ENCODE results near the gene APRT. TPM values are rescaled to one million over a fixed set of nuclear protein-coding genes. Genes with fewer than 3 reads are reported as not detected.

Gene APRT
- total RNA-seq, 1 experiment from 2014 or later, result 311 TPM

DNA sequence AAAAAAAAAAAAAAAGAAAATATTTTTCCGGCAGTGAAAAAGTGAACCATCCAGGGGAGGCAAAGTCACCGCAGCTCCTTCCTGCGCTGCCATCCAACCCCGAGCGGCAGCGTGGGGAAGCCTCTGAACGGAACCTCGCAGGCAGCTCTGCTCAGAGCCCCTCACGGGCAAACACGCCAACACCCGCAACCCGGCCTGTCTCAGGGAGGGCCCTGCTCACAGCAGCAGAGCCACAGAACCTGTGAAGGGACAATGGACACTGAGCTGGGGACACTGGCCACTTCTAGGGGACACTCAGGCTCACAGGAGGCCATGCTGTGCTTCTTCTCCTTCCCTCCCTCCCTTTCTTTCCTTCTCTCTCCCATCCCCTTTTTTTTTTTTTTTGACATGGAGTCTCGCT, 21.4 kb upstream of the APRT start:
- intact Hi-C loops (cut with micrococcal nuclease), result no loop called here
- Histone ChIP-seq H3K4me3 (replicated peaks in 1 of 2; ENCODE audit: low read depth in 1 of 2, low read length in 2 of 2) (no peak overlapping the region), H4K20me1 (ENCODE audit: insufficient read depth) (no peaks in the 10 kb centered on the region), H3K9ac (ENCODE audit: low read length) (no peak overlapping the region), H3K4me2 (ENCODE audit: low read length) (no peak overlapping the region), H3K4me1 (ENCODE audit: control insufficient read depth in 1 of 2, insufficient read depth in 2 of 2, low read length in 2 of 2) (peaks cover 0 to 4% of the 10 kb centered on the region in 2 experiments; a peak in 1 of 4 replicates), H3K9me2 (ENCODE audit: insufficient read depth) (no peaks in the 10 kb centered on the region), H3K27ac (ENCODE audit: low read depth, low read length) (no peak overlapping the region), H2AFZ (ENCODE audit: low read depth, low read length, poor library complexity, severe bottlenecking) (no peak overlapping the region), H3K27me3 (ENCODE audit: insufficient read depth, low read length) (no peaks in the 10 kb centered on the region), H3K36me3 (ENCODE audit: control insufficient read depth in 1 of 2, insufficient read depth in 2 of 2, low read length in 2 of 2) (no peaks in the 10 kb centered on the region), H3K9me3 (ENCODE audit: control insufficient read depth in 1 of 2, insufficient read depth in 1 of 2, low read depth in 1 of 2, low read length in 2 of 2) (no peaks in the 10 kb centered on the region), H3K79me2 (ENCODE audit: insufficient read depth, low read length) (no peaks in the 10 kb centered on the region)
- TF ChIP-seq EZH2 (IDR thresholded peaks at IDR 0.05) (no peak), CBX3 (IDR thresholded peaks at IDR 0.05; ENCODE audit: low read depth) (no peak), FOSL1 (IDR thresholded peaks at IDR 0.05; ENCODE audit: low read depth) (no peak), ELF1 (IDR thresholded peaks at IDR 0.05; ENCODE audit: borderline replicate concordance, low read depth) (no peak), SRF (IDR thresholded peaks at IDR 0.05; ENCODE audit: low read depth) (no peak), POLR2AphosphoS5 (IDR thresholded peaks at IDR 0.05; ENCODE audit: low read depth, low read length) (no peak), EGR1 (IDR thresholded peaks at IDR 0.05; ENCODE audit: low read depth) (no peak), YY1 (IDR thresholded peaks at IDR 0.05; ENCODE audit: extremely low read depth, insufficient replicate concordance, low read depth, low read length) (no peak), ZNF274 (IDR thresholded peaks at IDR 0.05; ENCODE audit: low read depth, low read length) (no peak), JUND (IDR thresholded peaks at IDR 0.05) (no peak), ZFX (IDR thresholded peaks at IDR 0.05) (no peak), TCF7L2 (IDR thresholded peaks at IDR 0.05; ENCODE audit: borderline replicate concordance, extremely low read depth, insufficient read depth, insufficient read length) (no peak), POLR2A (IDR thresholded peaks at IDR 0.05; ENCODE audit: borderline replicate concordance, extremely low read depth, insufficient read depth, insufficient read length) (no peak), RAD21 (IDR thresholded peaks at IDR 0.05; ENCODE audit: low read depth) (no peak), CEBPB (IDR thresholded peaks at IDR 0.05; ENCODE audit: low read depth) (no peak)
- TF ChIP-seq, protein P1, sequence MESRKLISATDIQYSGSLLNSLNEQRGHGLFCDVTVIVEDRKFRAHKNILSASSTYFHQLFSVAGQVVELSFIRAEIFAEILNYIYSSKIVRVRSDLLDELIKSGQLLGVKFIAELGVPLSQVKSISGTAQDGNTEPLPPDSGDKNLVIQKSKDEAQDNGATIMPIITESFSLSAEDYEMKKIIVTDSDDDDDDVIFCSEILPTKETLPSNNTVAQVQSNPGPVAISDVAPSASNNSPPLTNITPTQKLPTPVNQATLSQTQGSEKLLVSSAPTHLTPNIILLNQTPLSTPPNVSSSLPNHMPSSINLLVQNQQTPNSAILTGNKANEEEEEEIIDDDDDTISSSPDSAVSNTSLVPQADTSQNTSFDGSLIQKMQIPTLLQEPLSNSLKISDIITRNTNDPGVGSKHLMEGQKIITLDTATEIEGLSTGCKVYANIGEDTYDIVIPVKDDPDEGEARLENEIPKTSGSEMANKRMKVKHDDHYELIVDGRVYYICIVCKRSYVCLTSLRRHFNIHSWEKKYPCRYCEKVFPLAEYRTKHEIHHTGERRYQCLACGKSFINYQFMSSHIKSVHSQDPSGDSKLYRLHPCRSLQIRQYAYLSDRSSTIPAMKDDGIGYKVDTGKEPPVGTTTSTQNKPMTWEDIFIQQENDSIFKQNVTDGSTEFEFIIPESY (IDR thresholded peaks at IDR 0.05; ENCODE audit: extremely low read depth, insufficient replicate concordance, low read length), result no peak
- TF ChIP-seq, protein P2, sequence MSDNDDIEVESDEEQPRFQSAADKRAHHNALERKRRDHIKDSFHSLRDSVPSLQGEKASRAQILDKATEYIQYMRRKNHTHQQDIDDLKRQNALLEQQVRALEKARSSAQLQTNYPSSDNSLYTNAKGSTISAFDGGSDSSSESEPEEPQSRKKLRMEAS (IDR thresholded peaks at IDR 0.05), result no peak
- TF ChIP-seq, protein P3, sequence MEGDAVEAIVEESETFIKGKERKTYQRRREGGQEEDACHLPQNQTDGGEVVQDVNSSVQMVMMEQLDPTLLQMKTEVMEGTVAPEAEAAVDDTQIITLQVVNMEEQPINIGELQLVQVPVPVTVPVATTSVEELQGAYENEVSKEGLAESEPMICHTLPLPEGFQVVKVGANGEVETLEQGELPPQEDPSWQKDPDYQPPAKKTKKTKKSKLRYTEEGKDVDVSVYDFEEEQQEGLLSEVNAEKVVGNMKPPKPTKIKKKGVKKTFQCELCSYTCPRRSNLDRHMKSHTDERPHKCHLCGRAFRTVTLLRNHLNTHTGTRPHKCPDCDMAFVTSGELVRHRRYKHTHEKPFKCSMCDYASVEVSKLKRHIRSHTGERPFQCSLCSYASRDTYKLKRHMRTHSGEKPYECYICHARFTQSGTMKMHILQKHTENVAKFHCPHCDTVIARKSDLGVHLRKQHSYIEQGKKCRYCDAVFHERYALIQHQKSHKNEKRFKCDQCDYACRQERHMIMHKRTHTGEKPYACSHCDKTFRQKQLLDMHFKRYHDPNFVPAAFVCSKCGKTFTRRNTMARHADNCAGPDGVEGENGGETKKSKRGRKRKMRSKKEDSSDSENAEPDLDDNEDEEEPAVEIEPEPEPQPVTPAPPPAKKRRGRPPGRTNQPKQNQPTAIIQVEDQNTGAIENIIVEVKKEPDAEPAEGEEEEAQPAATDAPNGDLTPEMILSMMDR (IDR thresholded peaks at IDR 0.05 in 2 of 3, conservative IDR thresholded peaks at IDR 0.05 in 1 of 3; ENCODE audit: borderline replicate concordance in 1 of 3, insufficient read depth in 1 of 3, low read depth in 2 of 3, low read length in 2 of 3), result no peak
- TF ChIP-seq, protein P4, sequence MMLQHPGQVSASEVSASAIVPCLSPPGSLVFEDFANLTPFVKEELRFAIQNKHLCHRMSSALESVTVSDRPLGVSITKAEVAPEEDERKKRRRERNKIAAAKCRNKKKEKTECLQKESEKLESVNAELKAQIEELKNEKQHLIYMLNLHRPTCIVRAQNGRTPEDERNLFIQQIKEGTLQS (IDR thresholded peaks at IDR 0.05), result no peak
- TF ChIP-seq, protein P5, sequence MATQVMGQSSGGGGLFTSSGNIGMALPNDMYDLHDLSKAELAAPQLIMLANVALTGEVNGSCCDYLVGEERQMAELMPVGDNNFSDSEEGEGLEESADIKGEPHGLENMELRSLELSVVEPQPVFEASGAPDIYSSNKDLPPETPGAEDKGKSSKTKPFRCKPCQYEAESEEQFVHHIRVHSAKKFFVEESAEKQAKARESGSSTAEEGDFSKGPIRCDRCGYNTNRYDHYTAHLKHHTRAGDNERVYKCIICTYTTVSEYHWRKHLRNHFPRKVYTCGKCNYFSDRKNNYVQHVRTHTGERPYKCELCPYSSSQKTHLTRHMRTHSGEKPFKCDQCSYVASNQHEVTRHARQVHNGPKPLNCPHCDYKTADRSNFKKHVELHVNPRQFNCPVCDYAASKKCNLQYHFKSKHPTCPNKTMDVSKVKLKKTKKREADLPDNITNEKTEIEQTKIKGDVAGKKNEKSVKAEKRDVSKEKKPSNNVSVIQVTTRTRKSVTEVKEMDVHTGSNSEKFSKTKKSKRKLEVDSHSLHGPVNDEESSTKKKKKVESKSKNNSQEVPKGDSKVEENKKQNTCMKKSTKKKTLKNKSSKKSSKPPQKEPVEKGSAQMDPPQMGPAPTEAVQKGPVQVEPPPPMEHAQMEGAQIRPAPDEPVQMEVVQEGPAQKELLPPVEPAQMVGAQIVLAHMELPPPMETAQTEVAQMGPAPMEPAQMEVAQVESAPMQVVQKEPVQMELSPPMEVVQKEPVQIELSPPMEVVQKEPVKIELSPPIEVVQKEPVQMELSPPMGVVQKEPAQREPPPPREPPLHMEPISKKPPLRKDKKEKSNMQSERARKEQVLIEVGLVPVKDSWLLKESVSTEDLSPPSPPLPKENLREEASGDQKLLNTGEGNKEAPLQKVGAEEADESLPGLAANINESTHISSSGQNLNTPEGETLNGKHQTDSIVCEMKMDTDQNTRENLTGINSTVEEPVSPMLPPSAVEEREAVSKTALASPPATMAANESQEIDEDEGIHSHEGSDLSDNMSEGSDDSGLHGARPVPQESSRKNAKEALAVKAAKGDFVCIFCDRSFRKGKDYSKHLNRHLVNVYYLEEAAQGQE (IDR thresholded peaks at IDR 0.05; ENCODE audit: low read depth), result no peak
- ChIA-PET RAD21 (ENCODE audit: low non-redundant PET in 1 of 2, low total read pairs in 2 of 2, uncharacterized antibody in 2 of 2, unreplicated experiment in 2 of 2) (no interaction called here), POLR2A (no interaction called here), CTCF (interaction anchor here (1.1 kb wide), 1 partner anchor 25 kb away, joined by 4 read pairs; no protein-coding TSS in a partner anchor)
- DNase-seq (ENCODE audit: low read depth, low spot score) (no peak), ATAC-seq (no peak)
- BruUV-seq (replicated peaks), result no TSS peak
